ENCODE data around the gene NXPH1. TPM values are rescaled to one million over a fixed set of nuclear protein-coding genes. Genes with fewer than 3 reads are reported as not detected.

Gene NXPH1
- total RNA-seq, 1 experiment from 2014 or later = 1.2 TPM

DNA sequence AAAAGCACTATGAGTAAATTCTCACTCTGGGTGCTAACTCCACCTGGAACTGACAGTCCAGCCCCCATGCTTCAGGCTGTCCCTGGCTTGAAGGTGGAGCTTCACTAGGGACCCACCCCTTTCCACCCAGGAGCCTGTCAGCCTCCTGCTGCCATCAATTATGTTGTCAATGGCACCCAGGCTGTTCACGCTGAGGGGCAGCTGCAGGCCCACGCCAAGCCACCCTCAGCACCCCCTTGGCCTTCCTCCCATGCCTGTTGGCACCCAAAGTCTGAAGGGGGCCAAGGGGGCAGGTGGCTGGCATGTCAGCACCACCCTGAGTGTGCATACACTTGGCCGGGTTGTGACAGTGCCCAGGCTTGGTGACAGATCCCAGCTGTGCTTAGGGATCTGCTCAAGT, 149.3 kb downstream of the NXPH1 start:
- Histone ChIP-seq H3K27me3 (replicated peaks; ENCODE audit: control insufficient read depth, insufficient read depth, low read length) (no peaks in the 10 kb centered on the region), H3K9me3 (no peaks in the 10 kb centered on the region), H3K4me1 (no peaks in the 10 kb centered on the region), H3K4me3 (ENCODE audit: low read depth, low read length) (no peak overlapping the region), H3K36me3 (ENCODE audit: control insufficient read depth, insufficient read depth, low read length) (no peaks in the 10 kb centered on the region)
- no peaks in the 10 kb centered on the region for H3K4me1 Mint-ChIP-seq (ENCODE audit: low read depth, unreplicated experiment)
- CTCF ChIA-PET = interaction anchor here (0.9 kb wide), 1 partner anchor 141 kb away, joined by 3 read pairs; no protein-coding TSS in a partner anchor
- H3K4me3 Mint-ChIP-seq (ENCODE audit: unreplicated experiment) = no peak overlapping the region
- no peak for TF ChIP-seq CTCF (IDR thresholded peaks at IDR 0.05; ENCODE audit: insufficient read depth in 1 of 2, low read depth in 1 of 2, low read length in 1 of 2, severe bottlenecking in 1 of 2, unreplicated experiment in 1 of 2)
- no peak for DNase-seq
- POLR2A ChIA-PET = no interaction called here
- no peaks in the 10 kb centered on the region for H3K27me3 Mint-ChIP-seq (ENCODE audit: insufficient read depth, unreplicated experiment)
- no peaks in the 10 kb centered on the region for H3K36me3 Mint-ChIP-seq (ENCODE audit: insufficient read depth, unreplicated experiment)
- no peak overlapping the region for H3K27ac Mint-ChIP-seq (ENCODE audit: unreplicated experiment)
- peaks cover 25% of the 10 kb centered on the region for H3K9me3 Mint-ChIP-seq (ENCODE audit: unreplicated experiment)
- BruUV-seq (replicated peaks) = no TSS peak
- intact Hi-C loops (cut with micrococcal nuclease; ENCODE audit: unreplicated experiment) = no loop called here

DNA sequence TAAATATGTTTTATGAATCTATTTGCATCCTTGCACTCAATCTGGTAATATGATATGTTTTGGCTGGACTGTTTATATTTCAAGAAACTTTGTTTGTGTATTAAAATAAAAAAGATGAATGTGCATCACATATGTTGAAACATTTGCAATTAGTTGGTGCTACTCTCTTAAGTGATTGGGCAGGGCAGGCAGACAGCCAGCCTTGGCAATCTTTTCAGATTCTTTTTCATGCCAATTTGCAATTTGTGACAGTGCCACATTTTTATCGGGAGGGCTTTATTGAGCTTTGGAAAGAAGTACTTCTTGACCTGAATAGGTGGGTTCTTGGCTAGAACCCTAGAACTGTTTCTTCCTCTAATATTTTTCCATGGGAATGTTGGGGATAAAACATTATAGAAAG, 152.2 kb downstream of the NXPH1 start:
- no peaks in the 10 kb centered on the region for H3K36me3 Mint-ChIP-seq (ENCODE audit: insufficient read depth, unreplicated experiment)
- POLR2A ChIA-PET = no interaction called here

GRCh38 chr7:8590225-8590624, 156.8 kb downstream of the NXPH1 start:
- no peak for DNase-seq
- TF ChIP-seq CTCF (IDR thresholded peaks at IDR 0.05; ENCODE audit: insufficient read depth in 1 of 2, low read depth in 1 of 2, low read length in 1 of 2, severe bottlenecking in 1 of 2, unreplicated experiment in 1 of 2) = no peak
- H3K36me3 Mint-ChIP-seq (ENCODE audit: insufficient read depth, unreplicated experiment) = peaks cover 16% of the 10 kb centered on the region
- no TSS peak for BruUV-seq (replicated peaks)
- H3K4me3 Mint-ChIP-seq (ENCODE audit: unreplicated experiment) = no peak overlapping the region
- ChIA-PET POLR2A (no interaction called here), CTCF (no interaction called here)
- H3K4me1 ChIP-seq = peaks cover 45% of the 10 kb centered on the region
- no peak overlapping the region for H3K27ac Mint-ChIP-seq (ENCODE audit: unreplicated experiment)
- intact Hi-C loops (cut with micrococcal nuclease; ENCODE audit: unreplicated experiment) = loop anchor here (2.0 kb wide), 3 partner anchors 65 to 135 kb away; no protein-coding TSS in a partner anchor
- no peak overlapping the region for H3K4me3 ChIP-seq (ENCODE audit: low read depth, low read length)
- no peaks in the 10 kb centered on the region for H3K27me3 ChIP-seq (replicated peaks; ENCODE audit: control insufficient read depth, insufficient read depth, low read length)
- no peaks in the 10 kb centered on the region for H3K9me3 ChIP-seq
- H3K36me3 ChIP-seq (ENCODE audit: control insufficient read depth, insufficient read depth, low read length) = no peaks in the 10 kb centered on the region
- H3K9me3 Mint-ChIP-seq (ENCODE audit: unreplicated experiment) = peaks cover 22% of the 10 kb centered on the region
- no peaks in the 10 kb centered on the region for H3K27me3 Mint-ChIP-seq (ENCODE audit: insufficient read depth, unreplicated experiment)
- H3K4me1 Mint-ChIP-seq (ENCODE audit: low read depth, unreplicated experiment) = peaks cover 33% of the 10 kb centered on the region

More for the DNA sequence above, 152.2 kb downstream of the NXPH1 start:
- Histone ChIP-seq H3K4me1 (peaks cover 7% of the 10 kb centered on the region), H3K27me3 (replicated peaks; ENCODE audit: control insufficient read depth, insufficient read depth, low read length) (no peaks in the 10 kb centered on the region), H3K36me3 (ENCODE audit: control insufficient read depth, insufficient read depth, low read length) (no peaks in the 10 kb centered on the region), H3K4me3 (ENCODE audit: low read depth, low read length) (no peak overlapping the region), H3K9me3 (no peaks in the 10 kb centered on the region)
- H3K4me1 Mint-ChIP-seq (ENCODE audit: low read depth, unreplicated experiment) = peaks cover 6% of the 10 kb centered on the region
- H3K4me3 Mint-ChIP-seq (ENCODE audit: unreplicated experiment) = no peak overlapping the region
- H3K27ac Mint-ChIP-seq (ENCODE audit: unreplicated experiment) = no peak overlapping the region
- intact Hi-C loops (cut with micrococcal nuclease; ENCODE audit: unreplicated experiment) = no loop called here
- CTCF ChIA-PET = no interaction called here
- no peak for TF ChIP-seq CTCF (IDR thresholded peaks at IDR 0.05; ENCODE audit: insufficient read depth in 1 of 2, low read depth in 1 of 2, low read length in 1 of 2, severe bottlenecking in 1 of 2, unreplicated experiment in 1 of 2)
- no peaks in the 10 kb centered on the region for H3K27me3 Mint-ChIP-seq (ENCODE audit: insufficient read depth, unreplicated experiment)
- no peak for DNase-seq
- peaks cover 35% of the 10 kb centered on the region for H3K9me3 Mint-ChIP-seq (ENCODE audit: unreplicated experiment)
- no TSS peak for BruUV-seq (replicated peaks)

Measured in Caco-2 (cell line).